Activated CD4-positive, CD25-positive, alpha-beta regulatory T cell treated with anti-CD3 and anti-CD28 coated beads, Interleukin-2, amount 50 U/mL, for 24 hours (primary cell): ENCODE measurements around the gene PODNL1.

Experiments
- ATAC-seq, 2 donors: fragments of 150-1000 bp; cut with Tn5 transposase; one replicate each; pipeline ENCODE4 v1.10.0; 2021; ENCODE audit warnings: mild to moderate bottlenecking in 1 of 2, moderate library complexity in 1 of 2

PODNL1 gene

DNA sequence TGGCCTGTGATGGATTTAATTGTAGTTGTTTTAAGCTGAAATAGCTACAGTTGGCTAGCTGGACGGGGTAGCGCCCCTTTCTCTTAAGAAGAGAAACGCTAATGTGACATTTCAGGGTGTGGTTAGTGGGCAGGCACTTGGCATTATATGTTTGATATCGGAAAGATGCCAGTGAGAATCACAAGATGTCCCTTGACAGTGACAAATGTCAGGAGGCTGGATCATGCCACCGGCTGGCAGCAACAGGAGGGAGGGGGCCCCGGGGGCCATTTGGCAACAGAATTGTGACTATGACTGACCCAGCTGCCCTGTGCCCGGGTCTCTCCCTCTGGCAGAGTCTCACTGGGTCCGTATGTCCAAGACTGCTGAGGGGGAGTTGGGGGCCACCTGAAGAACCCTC is 18.8 kb upstream of the PODNL1 start:
- no peak for ATAC-seq

DNA sequence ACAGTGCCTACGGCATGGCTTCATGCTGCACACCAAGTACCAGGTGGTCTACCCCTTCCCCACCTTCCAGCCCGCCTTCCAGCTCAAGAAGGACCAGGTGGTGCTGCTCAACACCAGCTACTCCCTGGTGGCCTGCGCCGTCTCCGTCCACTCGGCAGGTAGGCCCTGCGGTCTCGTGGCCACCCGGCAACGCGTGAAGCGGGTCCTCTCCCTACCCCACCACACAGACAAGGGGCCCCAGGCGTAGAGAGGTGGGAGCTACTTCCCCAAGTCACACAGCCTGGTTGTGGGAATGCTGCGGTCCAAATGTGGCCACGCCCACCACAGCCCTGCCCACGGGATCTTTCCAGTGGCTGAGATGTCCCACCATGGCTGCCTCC is 18.1 kb upstream of the PODNL1 start:
- no peak for ATAC-seq

DNA sequence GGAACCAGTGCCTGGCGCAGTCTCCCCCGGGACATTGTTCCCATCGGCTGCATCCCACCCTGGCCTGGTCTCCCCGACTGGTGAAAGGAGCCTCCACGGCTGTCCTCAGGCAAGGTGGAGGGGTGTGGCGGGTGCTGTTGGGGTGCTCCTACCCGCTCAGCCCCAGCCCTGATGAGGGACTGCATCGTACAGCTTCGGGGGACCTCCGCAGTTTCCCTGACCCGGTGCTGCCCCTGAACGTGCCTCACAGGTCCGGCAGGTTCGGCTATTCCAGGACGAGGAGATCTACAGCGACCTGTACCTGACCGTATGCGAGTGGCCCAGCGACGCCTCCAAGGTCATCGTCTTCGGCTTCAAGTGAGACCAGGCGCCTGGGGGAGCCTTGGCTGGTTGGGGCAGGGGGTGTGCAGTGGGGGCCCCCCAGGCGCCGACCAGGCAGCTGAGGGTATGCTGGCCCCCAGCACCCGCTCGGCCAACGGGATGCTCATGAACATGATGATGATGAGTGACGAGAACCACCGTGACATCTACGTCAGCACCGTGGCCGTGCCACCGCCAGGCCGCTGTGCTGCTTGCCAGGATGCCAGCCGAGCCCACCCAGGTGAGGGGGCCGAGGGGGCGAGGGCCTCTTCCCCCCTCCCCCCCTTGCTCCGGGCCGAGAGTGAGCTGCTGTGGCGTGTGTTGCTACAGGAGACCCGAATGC is 17.6 kb upstream of the PODNL1 start:
- ATAC-seq, result no peak

DNA sequence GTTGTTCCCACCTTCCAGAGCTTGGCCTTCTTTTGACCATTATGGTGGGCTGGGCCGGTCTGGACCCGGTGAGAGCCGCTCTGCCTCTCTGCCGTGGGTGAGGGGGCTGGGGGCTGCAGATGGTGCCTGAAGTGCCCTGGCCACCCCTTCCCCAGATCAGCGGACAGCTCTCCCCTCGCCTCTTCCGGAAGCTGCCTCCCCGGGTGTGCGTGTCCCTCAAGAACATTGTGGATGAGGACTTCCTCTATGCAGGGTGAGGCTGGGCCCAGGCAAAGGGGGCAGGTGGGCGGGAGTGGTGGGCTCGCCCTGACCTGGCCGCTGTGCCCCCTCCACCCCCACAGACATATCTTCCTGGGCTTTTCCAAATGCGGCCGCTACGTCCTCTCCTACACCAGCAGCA is 16.0 kb upstream of the PODNL1 start:
- ATAC-seq, result no peak

DNA sequence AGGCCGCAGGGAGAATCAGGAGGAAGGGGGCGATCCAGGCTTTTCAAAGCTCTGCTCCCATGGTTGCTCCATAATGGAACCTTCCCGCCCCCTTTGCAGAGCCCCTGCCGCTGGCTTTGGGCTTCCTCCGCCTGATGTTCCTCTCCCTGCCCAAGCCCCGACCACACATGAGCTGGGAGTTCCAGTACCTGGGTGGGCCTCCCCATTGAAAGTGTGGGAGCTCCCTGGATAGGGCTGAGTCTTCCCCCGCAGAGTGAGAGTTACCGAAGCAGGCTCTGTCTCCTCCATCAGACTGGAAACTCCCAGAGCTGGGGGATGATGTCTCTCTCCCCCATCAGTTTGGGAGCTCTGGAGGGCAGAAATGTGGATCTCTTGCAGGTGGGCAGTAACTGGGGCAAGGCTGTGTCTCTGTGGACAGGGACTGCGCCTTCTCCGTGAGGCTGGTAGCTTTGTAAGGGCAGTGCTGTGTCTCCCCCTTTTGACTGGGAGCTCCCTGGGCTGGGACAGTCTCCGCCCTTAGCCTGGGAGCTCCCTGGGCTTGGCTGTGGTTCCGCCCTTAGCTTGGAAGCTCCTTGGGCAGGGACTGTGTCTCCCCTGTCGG is 14.8 kb upstream of the PODNL1 start:
- no peak for ATAC-seq

DNA sequence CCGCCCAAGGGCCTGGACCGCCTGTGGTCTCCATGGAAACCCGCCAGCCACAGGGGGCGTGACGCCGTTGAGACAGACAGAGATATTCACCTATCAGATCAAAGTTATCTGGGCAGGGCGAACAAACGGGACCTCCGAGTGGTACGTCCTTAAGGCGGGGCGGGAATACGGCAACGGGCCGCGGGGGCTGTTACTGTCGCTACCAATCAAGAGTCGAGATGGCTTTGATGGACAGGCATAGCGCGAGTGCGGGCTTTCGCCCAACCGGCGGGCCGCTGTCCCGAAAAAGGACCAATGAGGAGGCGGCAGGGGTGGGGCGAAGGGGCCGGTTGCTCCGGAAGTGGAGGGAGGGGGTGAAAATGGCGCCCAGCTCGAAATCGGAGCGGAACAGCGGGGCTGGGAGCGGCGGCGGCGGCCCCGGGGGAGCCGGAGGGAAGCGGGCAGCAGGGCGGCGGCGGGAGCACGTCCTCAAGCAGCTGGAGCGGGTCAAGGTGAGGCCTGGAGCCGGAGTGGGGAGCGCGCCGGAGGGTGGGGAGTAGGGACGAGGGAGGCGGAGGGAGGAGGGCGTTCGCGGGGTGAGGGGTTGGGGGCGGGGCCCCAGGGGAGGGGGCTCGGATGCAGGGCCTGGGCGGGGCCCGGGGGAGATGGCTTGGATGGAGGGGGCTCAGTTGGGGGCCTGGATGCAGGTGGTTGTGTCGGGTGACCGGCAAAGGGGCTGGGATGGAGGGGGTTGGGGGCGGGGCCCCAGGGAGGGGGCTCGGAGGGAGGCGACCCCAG is 14.1 kb upstream of the PODNL1 start, which contains the start of gene DCAF15:
DCAF15 (plus strand) TSS at position 356 of the 777 bp plus-strand sequence; CDS start at position 360, 4 bp downstream.
- ATAC-seq, result peak; percentile 98 to 99

DNA sequence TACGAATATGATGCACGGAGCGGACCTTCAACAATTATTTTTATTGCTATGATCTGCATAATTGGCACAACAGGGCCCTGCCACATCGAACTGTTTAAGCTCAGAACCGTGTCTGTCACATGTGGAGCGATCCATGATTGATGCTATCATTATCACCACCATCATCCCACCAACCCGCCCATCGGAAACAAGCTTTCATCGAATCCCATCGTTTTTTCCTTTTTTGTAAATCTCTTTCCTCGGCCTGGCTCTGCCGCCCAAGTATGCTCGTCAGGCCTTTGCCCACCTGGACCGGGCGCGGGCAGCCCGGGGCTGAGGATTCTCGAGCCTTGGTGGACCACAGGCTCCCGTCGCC is 13.6 kb upstream of the PODNL1 start:
- peak; percentile 2 for ATAC-seq

DNA sequence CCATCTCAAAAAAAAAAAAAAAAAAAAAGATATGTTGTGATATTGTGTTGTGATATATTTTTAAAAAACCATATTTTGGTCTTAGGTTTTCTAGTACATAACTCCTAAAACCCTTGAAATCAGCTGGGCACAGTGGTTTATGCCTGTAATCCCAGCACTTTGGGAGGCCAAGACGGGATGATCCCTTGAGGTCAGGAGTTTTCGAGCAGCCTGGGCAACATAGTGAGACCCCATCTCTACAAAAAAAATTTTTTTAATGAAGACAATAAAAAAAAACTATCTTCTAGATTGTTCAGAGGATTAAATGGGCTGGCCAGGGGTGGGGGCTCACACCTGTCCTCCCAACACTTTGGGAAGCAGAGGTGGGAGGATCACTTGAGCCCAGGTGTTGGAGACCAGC is 12.8 kb upstream of the PODNL1 start:
- ATAC-seq, result no peak

DNA sequence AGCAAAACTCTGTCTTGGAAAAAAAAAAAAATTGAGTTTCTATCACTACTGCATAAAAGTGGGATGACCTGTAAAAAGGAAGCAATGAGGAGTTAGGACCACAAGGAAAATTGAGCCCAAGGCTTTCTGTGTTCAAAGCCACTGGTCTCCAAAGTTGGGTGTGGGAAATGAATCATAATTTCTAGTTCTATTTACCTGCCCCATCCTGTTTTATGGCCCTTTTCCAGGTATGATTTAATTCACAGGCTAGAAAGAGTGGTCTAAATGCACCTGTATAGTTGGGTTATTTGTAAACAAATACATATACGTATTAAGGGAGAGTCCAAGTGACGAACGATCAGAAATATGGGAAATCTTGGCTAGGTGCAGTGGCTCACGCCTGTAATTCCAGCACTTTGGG is 8.2 kb upstream of the PODNL1 start:
- no peak for ATAC-seq

DNA sequence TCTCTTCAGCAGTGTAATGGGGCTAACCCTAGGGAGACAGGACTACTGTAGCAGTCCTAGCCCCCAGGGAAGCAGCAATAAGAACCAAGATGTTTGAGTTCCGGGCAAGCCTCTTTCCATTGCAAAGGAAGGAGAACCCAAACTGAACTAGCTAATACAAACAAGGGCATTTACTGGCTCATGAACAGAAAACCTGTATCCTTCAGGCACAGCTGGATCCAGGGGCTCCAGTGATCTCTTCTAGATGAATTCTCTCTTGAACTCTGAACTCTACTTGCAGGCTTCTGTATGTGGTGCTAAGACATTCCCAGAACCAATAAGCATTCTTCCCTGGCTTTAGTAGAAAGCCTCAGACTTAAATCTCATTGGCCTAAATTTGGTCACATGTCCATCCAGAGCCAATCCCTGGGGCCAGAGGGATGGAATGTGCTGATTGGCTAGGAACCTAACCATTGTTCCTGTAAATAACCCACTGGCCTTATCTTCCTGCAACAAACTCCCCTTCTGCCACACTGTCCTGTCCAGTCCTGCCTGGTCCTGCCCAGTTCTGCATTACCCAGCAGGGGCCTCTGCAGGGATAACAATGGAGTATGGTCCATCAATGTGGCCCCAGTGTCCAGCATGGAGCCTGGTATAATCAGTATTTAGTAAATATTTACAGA is 3.9 kb upstream of the PODNL1 start:
- ATAC-seq, result no peak

DNA sequence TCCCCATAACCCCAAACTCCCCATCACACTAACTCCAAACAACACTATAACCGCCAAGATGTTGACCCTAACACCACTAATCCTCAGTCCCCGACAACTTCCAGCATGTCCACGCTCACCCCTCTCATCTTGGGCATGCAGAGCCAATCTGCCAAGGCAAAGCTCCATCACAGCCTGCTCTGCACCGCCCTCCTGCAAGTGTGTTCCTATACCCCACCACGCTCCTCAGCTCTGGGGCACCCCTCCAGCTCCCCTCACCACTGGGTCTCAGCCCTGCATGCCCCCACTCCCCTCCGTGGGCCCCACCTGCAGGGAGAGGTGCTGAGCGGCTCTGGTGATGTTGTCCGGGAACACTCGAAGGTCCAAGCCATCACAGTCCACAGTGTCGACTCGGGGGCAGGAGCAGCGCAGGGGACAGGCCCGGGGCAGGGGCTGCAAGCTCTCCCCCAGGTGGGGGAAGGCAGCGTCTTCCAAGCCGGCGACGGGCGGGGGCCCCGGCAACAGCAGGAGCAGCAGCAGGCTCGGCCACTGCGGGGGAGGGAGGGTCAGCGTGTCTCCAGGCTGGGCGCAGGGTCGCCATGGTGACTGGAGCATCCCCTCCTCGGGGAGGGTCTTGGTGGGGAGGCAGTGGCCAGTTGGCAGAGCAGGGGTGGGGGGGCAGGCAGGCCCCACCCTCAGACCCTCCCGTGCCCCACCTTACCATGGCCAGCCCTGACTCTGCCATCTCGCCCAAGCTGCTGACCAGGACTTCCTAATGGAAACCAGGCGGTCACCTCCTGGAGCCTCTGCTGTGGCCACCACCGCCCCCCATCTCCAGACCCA is 527 bp downstream of the PODNL1 start:
- ATAC-seq, result no peak

DNA sequence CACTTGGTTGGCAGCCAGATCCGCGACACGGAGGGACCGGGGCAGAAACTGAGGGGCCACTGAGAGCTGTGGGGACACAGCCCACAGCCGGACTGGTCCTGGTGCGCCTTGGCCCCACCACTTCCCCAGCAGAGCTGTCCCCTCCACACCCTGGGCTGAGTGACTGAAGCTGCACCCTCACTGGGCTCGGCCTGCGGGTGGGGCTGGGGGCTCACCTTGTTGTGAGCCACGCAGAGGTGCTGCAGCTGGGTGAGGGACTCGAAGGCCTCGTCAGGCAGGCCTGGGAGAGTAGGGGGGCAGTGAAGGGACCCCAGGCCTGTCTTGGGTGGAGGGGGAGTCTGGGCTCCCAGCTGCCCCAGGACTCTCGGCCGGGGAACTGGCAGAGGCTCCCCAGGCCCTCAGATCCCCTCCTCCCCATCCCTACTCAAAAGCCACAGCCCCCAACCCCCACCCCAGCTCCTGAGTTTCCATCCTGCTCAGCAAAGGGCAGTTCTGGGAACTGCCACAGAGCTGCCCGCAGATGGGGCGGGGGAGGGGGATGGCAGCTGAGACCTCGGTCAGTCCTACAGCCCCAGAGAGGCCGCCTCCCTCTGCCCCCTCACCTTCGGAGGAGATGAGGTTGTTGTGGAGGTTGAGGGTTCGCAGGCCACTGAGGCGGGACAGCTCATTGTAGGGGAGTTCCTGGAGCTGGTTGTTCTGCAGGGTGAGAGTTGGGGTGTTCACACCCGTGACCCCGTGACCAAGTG is 2.3 kb downstream of the PODNL1 start:
- no peak for ATAC-seq

DNA sequence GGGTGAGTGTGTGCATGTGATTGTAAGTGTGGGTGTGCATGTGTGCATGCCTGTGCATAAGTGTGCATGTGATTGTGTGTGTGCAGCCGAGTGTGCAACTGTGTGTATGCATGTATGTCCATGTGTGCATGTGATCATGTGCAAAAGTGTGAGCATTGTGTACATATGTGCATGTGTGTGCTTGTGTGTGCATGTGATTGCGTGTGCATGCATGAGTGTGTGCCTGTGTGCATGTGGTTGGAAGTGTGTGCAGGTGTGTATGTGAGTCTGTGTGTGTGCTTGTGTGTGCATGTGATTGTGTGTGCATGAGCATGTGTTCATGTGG is 3.5 kb downstream of the PODNL1 start:
- ATAC-seq, result no peak

DNA sequence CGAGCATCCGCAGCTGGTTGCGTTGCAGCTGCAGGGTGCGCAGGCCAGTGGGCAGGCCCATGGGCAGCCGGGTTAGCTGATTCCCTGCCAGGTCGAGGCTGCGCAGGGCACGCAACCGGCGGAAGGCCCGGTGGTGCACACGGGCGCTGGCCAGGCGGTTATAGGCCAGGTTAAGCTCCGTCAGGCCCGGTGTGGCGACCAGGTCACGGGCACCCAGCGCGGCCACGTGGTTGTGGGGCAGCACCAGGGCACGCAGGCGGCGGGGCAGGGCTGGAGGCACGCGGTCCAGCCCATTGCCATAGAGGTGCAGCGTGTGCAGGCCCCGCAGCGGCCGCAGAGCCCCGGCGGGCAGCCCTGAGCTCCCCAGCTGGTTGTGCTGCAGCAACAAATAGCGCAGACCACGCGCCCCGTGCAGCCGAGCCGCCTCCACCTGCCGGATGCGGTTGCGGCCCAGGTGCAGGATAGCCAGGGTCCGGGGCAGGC is 5.3 kb downstream of the PODNL1 start:
- ATAC-seq, result no peak

DNA sequence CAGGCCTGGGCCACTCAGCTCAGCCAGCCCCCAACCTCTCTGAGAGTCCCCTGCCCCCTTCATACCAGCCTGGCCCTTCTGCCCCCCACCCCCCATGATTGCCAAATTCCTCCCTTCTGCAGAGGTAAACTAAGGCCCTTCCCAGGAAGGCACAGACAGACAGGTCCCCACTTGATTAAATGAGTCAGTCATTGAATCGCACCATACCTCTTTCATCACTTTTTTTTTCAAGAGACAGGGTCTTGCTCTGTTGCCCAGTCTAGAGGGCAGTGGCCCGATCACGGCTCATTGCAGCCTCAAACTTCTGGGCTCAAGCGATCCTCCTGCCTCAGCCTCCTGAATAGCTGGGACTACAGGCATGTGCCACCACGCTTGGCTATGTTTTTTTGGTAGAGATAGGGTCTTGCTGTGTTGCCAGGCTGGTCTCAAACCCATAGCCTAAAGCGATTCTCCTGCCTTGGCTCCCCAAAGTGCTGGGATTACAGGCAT is 6.0 kb downstream of the PODNL1 start:
- no peak for ATAC-seq

DNA sequence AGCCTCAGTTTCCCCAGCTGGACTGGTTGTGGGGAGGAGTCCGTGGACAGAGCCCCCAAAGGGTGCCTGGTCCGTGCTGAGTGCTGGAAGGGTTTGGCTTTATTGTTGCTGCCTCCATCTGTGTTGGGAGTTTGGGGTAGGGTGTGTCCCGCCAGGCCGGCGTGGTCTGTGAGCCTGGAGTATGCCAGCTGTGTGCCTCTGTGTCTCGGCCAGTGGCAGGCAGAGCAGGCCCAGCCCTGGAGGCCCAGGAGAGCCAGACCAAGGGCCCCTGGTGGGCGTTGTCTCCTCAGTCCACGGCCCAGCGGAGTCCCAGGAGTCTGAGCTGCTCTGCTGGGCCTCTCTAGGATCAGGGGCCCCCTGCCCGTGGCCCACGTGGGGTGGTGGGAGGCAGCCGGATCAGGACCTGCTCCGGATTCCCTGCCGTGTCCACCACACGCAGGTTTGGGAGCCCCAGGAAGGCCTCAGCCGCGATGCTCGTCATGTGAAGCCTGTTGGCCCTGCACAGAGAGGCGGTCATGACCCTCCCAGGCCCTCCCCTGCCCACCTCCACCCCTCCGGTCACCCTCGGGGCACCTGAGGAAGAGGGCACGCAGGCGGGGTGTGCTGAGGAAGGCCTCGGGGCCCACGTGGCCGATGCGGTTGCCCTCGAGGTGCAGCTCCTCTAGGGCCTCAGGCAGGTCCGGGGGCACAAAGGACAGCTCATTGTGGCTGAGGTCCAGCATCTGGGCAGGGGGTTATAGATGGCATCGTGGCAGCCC is 6.6 kb downstream of the PODNL1 start:
- no peak for ATAC-seq

DNA sequence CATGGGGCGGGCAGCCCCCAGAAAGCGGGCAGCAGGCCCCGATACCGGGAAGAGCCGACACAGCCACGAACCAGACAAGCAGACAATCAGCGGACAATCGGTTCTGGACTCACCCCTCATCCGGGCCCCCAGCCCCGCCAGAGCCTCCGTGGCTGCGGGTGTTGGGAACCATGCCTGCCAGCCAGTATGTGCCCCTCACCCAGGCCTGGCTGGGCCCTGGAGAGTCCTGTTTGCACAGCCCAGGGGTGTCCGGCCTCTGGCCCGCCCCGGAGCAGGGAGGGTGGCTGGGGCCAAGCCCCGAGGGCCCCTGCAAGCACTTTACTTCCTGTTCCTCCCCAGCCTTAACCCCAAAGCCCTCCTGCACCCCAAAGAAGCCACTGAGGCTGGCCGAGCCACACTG is 7.8 kb downstream of the PODNL1 start:
- ATAC-seq, result no peak

DNA sequence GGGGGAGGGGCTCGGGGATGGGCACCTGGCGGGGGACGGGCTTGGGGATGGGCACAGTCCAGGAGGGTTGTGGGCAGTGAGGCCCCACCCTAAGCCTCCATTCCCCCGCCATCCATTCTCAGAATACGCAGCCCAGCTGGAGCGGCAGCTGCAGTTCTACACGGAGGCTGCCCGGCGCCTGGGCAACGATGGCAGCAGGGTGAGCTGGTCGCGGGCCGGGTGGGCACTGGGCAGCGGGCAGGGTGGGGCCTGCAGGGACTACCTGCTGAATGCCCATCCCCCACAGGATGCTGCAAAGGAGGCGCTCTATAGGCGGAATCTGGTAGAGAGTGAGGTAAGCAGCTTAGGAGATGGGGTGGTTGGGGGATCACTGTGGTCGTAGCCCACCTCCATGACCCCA is 8.3 kb downstream of the PODNL1 start:
- no peak for ATAC-seq

DNA sequence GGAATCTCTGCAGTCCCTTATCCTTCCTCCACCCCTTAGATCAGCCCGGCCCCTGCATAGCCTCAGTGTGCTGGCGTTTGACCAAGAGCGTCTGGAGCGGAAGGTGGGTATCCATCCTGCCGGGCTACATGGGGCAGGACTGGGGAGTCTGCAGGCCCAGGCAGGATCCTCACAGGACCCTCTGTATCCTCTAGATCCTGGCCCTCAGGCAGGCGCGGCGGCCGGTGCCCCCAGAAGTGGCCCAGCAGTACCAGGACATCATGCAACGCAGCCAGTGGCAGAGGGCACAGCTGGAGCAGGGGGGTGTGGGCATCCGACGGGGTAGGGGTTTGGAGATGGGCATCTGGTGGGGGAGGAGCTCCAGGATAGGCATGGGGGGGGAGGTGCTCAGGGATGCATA is 8.9 kb downstream of the PODNL1 start:
- ATAC-seq, result no peak

DNA sequence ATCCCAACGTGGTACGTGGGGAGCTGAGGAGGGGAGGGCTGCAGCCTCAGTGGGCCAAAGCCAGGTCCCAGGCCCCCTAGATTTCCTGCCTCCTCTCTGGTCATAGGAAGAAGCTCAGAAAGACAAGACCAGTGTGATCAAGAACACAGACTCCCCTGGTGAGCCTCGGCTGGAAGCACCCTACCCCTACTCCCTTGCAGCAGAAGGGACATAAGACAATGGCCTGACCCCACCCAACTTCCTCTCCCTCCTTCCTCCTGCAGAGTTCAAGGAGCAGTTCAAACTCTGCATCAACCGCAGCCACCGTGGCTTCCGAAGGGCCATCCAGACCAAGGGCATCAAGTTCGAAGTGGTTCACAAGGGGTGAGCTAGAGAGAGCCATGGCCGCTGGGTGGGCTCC is 11.5 kb downstream of the PODNL1 start:
- ATAC-seq, result no peak

DNA sequence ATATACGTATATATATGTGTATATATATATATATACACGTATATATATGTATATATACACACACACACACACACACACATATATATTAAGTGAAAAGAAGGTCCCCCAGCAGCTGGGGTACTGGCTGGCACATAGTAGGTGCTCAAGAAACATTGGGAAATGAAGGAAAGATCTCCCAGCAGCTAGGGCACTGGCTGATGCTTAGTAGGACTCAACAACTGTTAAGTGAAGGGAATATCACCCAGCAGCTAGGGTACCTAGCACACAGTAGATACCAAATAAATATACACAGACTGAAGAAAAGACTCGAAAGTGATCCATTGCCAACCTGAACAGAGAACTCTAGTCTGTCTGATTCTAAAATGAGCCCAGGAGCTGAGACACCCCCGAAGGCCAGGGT is 12.2 kb downstream of the PODNL1 start:
- no peak for ATAC-seq
